Femur (tissue), 1 donor: ENCODE measurements around the gene MPDZ.

Experiments
- DNase-seq: peaks from one replicate; pipeline ENCODE4 v3.0.0-alpha.2; 2017

MPDZ gene

GRCh38 chr9:13181652-13182051 is 97.8 kb downstream of the MPDZ start:
- DNase-seq: no peak

- DNase-seq: no peak
These were observed 100.2 kb downstream of the MPDZ start for GRCh38 chr9:13179257-13179656.

GRCh38 chr9:13175732-13176131 is 103.8 kb downstream of the MPDZ start:
- no peak for DNase-seq

GRCh38 chr9:13174906-13175639 is 104.4 kb downstream of the MPDZ start:
- DNase-seq: no peak

GRCh38 chr9:13173553-13173952 is 105.9 kb downstream of the MPDZ start:
- no peak for DNase-seq

- no peak for DNase-seq
These were observed 108.2 kb downstream of the MPDZ start for GRCh38 chr9:13171261-13171660.

GRCh38 chr9:13166996-13167395 is 112.5 kb downstream of the MPDZ start:
- DNase-seq: no peak

- no peak for DNase-seq
These were observed 113.5 kb downstream of the MPDZ start for GRCh38 chr9:13165956-13166355.

GRCh38 chr9:13165236-13165945 is 114.1 kb downstream of the MPDZ start:
- no peak for DNase-seq

GRCh38 chr9:13163946-13164345 is 115.5 kb downstream of the MPDZ start:
- DNase-seq: no peak

- no peak for DNase-seq
These were observed 116.2 kb downstream of the MPDZ start for GRCh38 chr9:13163287-13163686.

- no peak for DNase-seq
These were observed 119.4 kb downstream of the MPDZ start for GRCh38 chr9:13160051-13160450.

- no peak for DNase-seq
These were observed 120.5 kb downstream of the MPDZ start for GRCh38 chr9:13158986-13159385.

- no peak for DNase-seq
These were observed 128.0 kb downstream of the MPDZ start for GRCh38 chr9:13151489-13151888.

- no peak for DNase-seq
These were observed 130.0 kb downstream of the MPDZ start for GRCh38 chr9:13149454-13149853.

- no peak for DNase-seq
These were observed 132.7 kb downstream of the MPDZ start for GRCh38 chr9:13146840-13147239.

GRCh38 chr9:13145340-13145739 is 134.2 kb downstream of the MPDZ start:
- DNase-seq: no peak

- no peak for DNase-seq
These were observed 135.2 kb downstream of the MPDZ start for GRCh38 chr9:13144166-13144775.

- DNase-seq: no peak
These were observed 136.2 kb downstream of the MPDZ start for GRCh38 chr9:13143281-13143680.

- no peak for DNase-seq
These were observed 136.7 kb downstream of the MPDZ start for GRCh38 chr9:13142776-13143175.

GRCh38 chr9:13141629-13142028 is 137.9 kb downstream of the MPDZ start:
- no peak for DNase-seq

- no peak for DNase-seq
These were observed 138.5 kb downstream of the MPDZ start for GRCh38 chr9:13140843-13141592.

- DNase-seq: peak; percentile 40
These were observed 139.8 kb downstream of the MPDZ start for GRCh38 chr9:13139641-13140171.
